Tibial nerve (tissue), 4 donors: ENCODE measurements around the gene PTK7. TPM values are rescaled to one million over a fixed set of nuclear protein-coding genes. Genes with fewer than 3 reads are reported as not detected.
"Not testable (repeated sequence)": the region's sequence is repeated elsewhere in the genome, so short reads cannot be mapped to it uniquely, and the experiment has no call there.

ENCODE experiments used
- DNase-seq, 2 donors: peaks; one replicate each; pipeline ENCODE4 v3.0.0-alpha.2; 2019; ENCODE audit warnings: low spot score in 2 of 2
- H3K27ac ChIP-seq, 4 donors: fragments of 200-600 bp; sonication (generic) in 3 of 4; one replicate each; pipeline ENCODE4 v1.5.1; 2017 to 2019; ENCODE audit warnings: mild to moderate bottlenecking in 1 of 4
- H3K27me3 ChIP-seq, 2 donors: fragments of 200-600 bp; sonication (generic) in 1 of 2; one replicate each; pipeline versions ENCODE4 v1.5.1 to v1.6.0; 2017 to 2019
- H3K36me3 ChIP-seq, 3 donors: fragments of 200-600 bp; sonication (generic); one replicate each; pipeline ENCODE4 v1.5.1; 2018 to 2019
- H3K4me1 ChIP-seq, 4 donors: fragments of 200-600 bp; sonication (generic) in 3 of 4; one replicate each; pipeline ENCODE4 v1.5.1; 2017 to 2019
- H3K4me3 ChIP-seq, 4 donors: fragments of 200-600 bp; sonication (generic) in 3 of 4; one replicate each; pipeline ENCODE4 v1.5.1; 2017 to 2019; ENCODE audit warnings: mild to moderate bottlenecking in 1 of 4, moderate library complexity in 1 of 4
- H3K9me3 ChIP-seq, 4 donors: fragments of 200-600 bp; sonication (generic) in 3 of 4; one replicate each; pipeline ENCODE4 v1.5.1; 2017 to 2019
- EP300 ChIP-seq, 2 donors: sonication (generic); formaldehyde crosslinking; IDR thresholded peaks; one replicate each; pipeline ENCODE4 v1.6.1; 2017; ENCODE audit warnings: antibody characterized with exemption in 2 of 2, mild to moderate bottlenecking in 1 of 2
- POLR2A ChIP-seq, 2 donors: fragments of 450-650 bp; IDR thresholded peaks; one replicate each; pipeline ENCODE4 v1.6.1; 2017; ENCODE audit warnings: antibody characterized with exemption in 2 of 2, mild to moderate bottlenecking in 2 of 2, moderate library complexity in 2 of 2
- WGBS, 2 donors: methylation state at CpG; one replicate each; pipeline ENCODE4 v1.1.5; 2018; 5-methylcytosine and 5-hydroxymethylcytosine counted together
- total RNA-seq, 4 donors: library from RNA; depleted of rRNA; stranded (reverse); fragments of >200 nt; gene quantifications; one replicate each; pipeline ENCODE4 v1.1.0, GENCODE V29; 2016
- TF ChIP-seq, protein P1 (sequence below), 5 experiments: fragments of 200-600 bp in 3 of 5; fragments of 450-650 bp in 2 of 5; sonication (generic) in 3 of 5; IDR thresholded peaks; one replicate each; pipeline ENCODE4 v1.5.1; 2016 to 2019; ENCODE audit warnings: antibody characterized with exemption in 5 of 5, mild to moderate bottlenecking in 3 of 5, moderate library complexity in 2 of 5

Gene PTK7
- total RNA-seq, 4 donors from 2014 or later = 1.5 to 5.5 (median 3.9) TPM

DNA sequence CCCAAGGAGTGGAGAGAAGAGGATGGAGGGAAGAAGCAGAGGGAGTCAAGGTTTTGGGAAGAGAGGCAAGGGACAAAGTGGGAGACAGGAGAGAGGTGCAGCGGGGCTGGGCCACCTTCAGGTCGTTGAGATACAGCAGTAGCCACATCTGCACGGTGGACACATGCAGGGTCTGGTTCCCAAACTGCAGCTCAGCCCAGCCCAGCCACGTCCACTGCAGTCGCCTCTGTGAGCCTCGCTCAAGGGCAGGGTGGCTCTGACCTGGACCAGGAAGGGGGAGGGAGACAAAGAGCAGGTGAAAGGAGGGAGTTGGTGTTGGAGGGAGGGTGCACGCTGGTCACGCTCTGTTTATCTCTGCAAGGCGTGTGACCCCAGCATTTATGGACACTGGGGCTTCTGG lies 37.4 kb upstream of the PTK7 start:
- H3K4me1 ChIP-seq = no peaks in the 10 kb centered on the region
- no peaks in the 10 kb centered on the region for H3K27me3 ChIP-seq
- no peak overlapping the region for H3K4me3 ChIP-seq
- H3K9me3 ChIP-seq = no peaks in the 10 kb centered on the region
- 81 to 84% methylated on average over 8 to 9 of the region's 9 CpGs for WGBS, 2 donors
- DNase-seq = no peak
- peaks cover 0 to 99% (median 26%) of the 10 kb centered on the region in 3 donors for H3K36me3 ChIP-seq
- TF ChIP-seq EP300 (IDR thresholded peaks at IDR 0.05) (no peak), POLR2A (IDR thresholded peaks at IDR 0.05) (no peak)
- TF ChIP-seq, protein P1, sequence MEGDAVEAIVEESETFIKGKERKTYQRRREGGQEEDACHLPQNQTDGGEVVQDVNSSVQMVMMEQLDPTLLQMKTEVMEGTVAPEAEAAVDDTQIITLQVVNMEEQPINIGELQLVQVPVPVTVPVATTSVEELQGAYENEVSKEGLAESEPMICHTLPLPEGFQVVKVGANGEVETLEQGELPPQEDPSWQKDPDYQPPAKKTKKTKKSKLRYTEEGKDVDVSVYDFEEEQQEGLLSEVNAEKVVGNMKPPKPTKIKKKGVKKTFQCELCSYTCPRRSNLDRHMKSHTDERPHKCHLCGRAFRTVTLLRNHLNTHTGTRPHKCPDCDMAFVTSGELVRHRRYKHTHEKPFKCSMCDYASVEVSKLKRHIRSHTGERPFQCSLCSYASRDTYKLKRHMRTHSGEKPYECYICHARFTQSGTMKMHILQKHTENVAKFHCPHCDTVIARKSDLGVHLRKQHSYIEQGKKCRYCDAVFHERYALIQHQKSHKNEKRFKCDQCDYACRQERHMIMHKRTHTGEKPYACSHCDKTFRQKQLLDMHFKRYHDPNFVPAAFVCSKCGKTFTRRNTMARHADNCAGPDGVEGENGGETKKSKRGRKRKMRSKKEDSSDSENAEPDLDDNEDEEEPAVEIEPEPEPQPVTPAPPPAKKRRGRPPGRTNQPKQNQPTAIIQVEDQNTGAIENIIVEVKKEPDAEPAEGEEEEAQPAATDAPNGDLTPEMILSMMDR (IDR thresholded peaks at IDR 0.05) = no peak
- no peak overlapping the region for H3K27ac ChIP-seq

DNA sequence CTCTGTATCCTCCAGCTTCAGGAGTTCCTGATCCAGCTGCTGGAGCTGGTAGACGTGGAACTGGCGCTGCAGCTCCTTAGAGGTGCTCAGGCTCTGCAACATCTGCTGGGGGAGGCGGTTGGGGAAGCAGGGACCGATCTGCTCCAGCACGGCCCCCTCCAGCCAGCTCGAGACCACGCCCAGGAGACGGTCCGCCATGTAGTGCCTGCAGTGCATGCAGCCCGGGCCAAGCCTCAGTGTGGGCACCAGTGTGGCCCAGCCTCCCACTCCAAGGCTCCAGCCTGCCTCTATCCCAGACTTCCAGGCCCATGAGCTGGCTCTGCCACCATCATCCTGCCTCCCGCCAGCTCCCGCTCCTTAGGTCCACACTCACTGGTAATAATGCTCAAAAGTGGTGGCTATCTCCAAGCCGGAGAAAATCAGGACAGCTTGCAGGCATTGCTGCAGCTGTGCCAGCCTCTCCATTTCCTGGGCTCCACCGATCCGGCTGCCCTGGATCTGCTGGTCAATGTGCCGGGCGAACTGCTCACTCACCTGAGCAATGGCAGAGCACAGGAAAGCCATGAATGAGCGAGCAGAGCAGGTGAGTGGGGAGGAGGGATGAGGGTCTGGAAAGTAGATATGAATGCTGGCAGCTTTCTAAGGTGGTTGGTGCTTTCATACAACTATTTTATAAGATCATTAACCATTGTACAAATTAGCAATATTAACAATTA lies 35.4 kb upstream of the PTK7 start:
- Histone ChIP-seq H3K4me3 (no peak overlapping the region), H3K27ac (no peak overlapping the region), H3K9me3 (no peaks in the 10 kb centered on the region), H3K27me3 (no peaks in the 10 kb centered on the region), H3K36me3 (peaks cover 0 to 99% (median 26%) of the 10 kb centered on the region in 3 donors), H3K4me1 (no peaks in the 10 kb centered on the region)
- no peak for DNase-seq
- TF ChIP-seq EP300 (IDR thresholded peaks at IDR 0.05) (no peak), POLR2A (IDR thresholded peaks at IDR 0.05) (no peak)
- TF ChIP-seq, protein P1 (IDR thresholded peaks at IDR 0.05) = no peak
- WGBS, 2 donors = 89 to 95% methylated on average over 18 of the region's 18 CpGs

DNA sequence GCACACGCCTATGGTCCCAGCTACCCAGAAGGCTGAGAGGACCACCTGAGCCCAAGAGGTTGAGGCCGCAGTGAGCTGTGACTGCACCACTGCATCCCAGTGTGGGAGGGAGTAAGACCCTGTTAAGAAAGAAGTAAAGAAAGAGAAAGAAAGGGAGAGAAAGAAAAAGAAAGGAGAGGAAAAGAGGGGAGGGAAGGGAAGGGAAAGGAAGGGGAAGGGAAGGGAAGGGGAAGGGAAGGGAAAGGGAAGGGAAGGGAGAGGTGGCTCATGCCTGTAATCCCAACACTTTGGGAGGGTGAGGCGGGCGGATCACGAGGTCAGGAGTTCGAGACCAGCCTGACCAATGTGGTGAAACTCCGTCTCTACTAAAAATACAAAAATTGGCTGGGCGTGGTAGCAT lies 34.6 kb upstream of the PTK7 start:
- not testable (repeated sequence) for H3K4me1 ChIP-seq
- WGBS, 2 donors = 91 to 92% methylated on average over 8 of the region's 8 CpGs
- peaks cover 0 to 99% (median 26%) of the 10 kb centered on the region in 3 donors for H3K36me3 ChIP-seq

DNA sequence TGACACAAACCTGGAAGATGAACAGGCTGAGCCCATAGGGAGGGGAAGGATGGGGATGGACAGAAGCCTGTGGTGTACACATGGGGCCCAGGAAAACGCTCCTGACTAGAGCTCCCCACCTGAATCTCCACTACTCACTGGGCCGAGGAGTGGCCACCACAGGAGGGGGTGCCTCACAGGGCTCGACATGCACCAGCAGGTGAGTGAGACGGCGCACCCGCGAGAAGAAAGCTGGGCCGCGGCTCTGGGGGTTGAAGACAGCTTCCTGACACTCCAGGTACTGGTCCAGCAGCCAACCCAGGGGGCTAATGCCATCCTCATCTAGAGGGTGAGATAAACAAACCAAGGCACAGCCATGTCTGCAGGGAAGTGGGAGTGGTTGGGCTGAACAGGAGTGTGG lies 32.8 kb upstream of the PTK7 start:
- no peak overlapping the region for H3K4me3 ChIP-seq
- DNase-seq = no peak
- H3K36me3 ChIP-seq = peaks cover 0 to 99% (median 20%) of the 10 kb centered on the region in 3 donors
- 88 to 94% methylated on average over 9 of the region's 9 CpGs for WGBS, 2 donors
- TF ChIP-seq POLR2A (IDR thresholded peaks at IDR 0.05) = no peak
- H3K9me3 ChIP-seq = no peaks in the 10 kb centered on the region
- H3K27ac ChIP-seq = no peak overlapping the region
- H3K4me1 ChIP-seq = no peaks in the 10 kb centered on the region
- no peaks in the 10 kb centered on the region for H3K27me3 ChIP-seq

More for the DNA sequence above, 34.6 kb upstream of the PTK7 start:
- not testable (repeated sequence) for H3K27ac ChIP-seq, H3K27me3 ChIP-seq, H3K9me3 ChIP-seq, H3K4me3 ChIP-seq, DNase-seq

DNA sequence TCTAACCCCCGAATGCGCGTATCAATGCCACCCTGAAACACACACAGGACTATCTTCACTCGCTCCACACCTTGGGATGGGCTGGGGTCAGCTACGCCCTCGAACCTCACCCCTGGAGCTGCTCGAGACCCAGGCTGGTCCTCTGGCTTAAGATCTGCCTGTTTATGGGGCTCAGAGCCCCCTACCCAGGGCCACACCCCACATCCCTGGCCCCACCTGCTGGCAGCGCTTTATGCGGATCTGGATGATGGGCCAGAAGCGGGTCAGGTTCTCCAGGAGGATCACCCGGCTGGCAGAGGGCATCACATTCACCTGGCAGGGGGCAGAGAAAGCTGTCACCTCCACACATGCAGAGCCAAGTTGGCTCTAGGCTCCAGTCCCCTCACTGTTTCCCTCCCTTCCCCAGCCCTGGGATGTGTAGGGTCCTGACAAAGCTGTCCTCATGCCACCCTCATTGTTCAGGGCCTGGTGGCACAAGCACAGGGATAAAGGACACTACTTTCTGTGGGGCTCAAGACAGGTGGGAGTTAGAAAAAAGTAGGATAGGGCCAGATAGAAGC lies 30.7 kb upstream of the PTK7 start:
- Histone ChIP-seq H3K36me3 (peaks cover 0 to 99% (median 18%) of the 10 kb centered on the region in 3 donors), H3K27me3 (no peaks in the 10 kb centered on the region), H3K27ac (no peak overlapping the region), H3K4me3 (no peak overlapping the region), H3K9me3 (no peaks in the 10 kb centered on the region), H3K4me1 (no peaks in the 10 kb centered on the region)
- 95% methylated on average over 11 of the region's 11 CpGs for WGBS, 2 donors
- DNase-seq = no peak
- TF ChIP-seq, protein P1 (IDR thresholded peaks at IDR 0.05) = no peak
- TF ChIP-seq EP300 (IDR thresholded peaks at IDR 0.05) (no peak), POLR2A (IDR thresholded peaks at IDR 0.05) (no peak)

DNA sequence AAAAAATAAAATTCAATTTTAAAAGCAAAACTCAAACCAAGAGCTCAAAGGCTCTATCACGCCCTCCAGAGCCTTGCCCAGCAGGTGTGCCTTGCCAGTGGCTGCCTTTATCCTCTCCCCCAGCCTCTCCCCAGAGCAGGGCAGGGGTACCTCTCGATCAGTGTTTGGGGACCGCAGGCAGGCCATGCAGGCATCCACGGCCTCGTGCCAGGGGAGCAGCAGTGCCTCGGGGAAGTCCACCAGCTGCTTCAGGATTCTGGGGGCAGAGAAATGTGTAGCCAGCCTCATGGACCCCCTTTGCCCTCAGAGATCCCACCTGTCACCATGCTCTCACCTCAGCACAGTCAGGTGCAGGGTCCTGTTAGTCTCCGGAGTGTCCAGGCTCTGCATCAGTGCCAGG lies 28.1 kb upstream of the PTK7 start:
- Histone ChIP-seq H3K4me1 (peaks cover 0 to 24% (median 4%) of the 10 kb centered on the region in 4 donors), H3K36me3 (peaks cover 0 to 85% (median 14%) of the 10 kb centered on the region in 3 donors), H3K27ac (no peak overlapping the region), H3K27me3 (no peaks in the 10 kb centered on the region), H3K9me3 (no peaks in the 10 kb centered on the region), H3K4me3 (no peak overlapping the region)
- DNase-seq = no peak
- TF ChIP-seq EP300 (IDR thresholded peaks at IDR 0.05) = no peak
- TF ChIP-seq, protein P1 (IDR thresholded peaks at IDR 0.05) = no peak
- TF ChIP-seq POLR2A (IDR thresholded peaks at IDR 0.05) = no peak
- WGBS, 2 donors = 84 to 92% methylated on average over 6 to 7 of the region's 7 CpGs
